ENCODE results near the gene DES. TPM values are rescaled to one million over a fixed set of nuclear protein-coding genes. Genes with fewer than 3 reads are reported as not detected.

DES gene
- total and polyA plus RNA-seq, 2 experiments from 2014 or later: 1.3 to 2.0 TPM

- TF ChIP-seq REST (IDR thresholded peaks at IDR 0.05; ENCODE audit: unreplicated experiment): no peak
- no peak for TF ChIP-seq EZH2phosphoT487 (IDR thresholded peaks at IDR 0.05; ENCODE audit: unreplicated experiment)
- no peak for TF ChIP-seq POLR2AphosphoS5 (IDR thresholded peaks at IDR 0.05; ENCODE audit: low read depth)
- no peak for TF ChIP-seq ETS1 (IDR thresholded peaks at IDR 0.05)
- no peak for TF ChIP-seq CTCF (conservative IDR thresholded peaks at IDR 0.05; ENCODE audit: low read depth in 2 of 2)
- TF ChIP-seq ZNF331 (CRISPR knock-in tag; IDR thresholded peaks at IDR 0.05; ENCODE audit: low read depth): no peak
- TF ChIP-seq JUNB (IDR thresholded peaks at IDR 0.05; ENCODE audit: unreplicated experiment): no peak
- no peak for TF ChIP-seq CREB1 (CRISPR knock-in tag; IDR thresholded peaks at IDR 0.05; ENCODE audit: low read depth)
- TF ChIP-seq ZNF114 (CRISPR knock-in tag; IDR thresholded peaks at IDR 0.05): no peak
- no peak for TF ChIP-seq STAT1 (IDR thresholded peaks at IDR 0.05; ENCODE audit: unreplicated experiment)
These were observed 1.2 kb upstream of the DES start (continued) for GRCh38 chr2:219416938-219417337.

DNA sequence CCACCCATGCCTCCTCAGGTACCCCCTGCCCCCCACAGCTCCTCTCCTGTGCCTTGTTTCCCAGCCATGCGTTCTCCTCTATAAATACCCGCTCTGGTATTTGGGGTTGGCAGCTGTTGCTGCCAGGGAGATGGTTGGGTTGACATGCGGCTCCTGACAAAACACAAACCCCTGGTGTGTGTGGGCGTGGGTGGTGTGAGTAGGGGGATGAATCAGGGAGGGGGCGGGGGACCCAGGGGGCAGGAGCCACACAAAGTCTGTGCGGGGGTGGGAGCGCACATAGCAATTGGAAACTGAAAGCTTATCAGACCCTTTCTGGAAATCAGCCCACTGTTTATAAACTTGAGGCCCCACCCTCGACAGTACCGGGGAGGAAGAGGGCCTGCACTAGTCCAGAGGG is 803 bp upstream of the DES start:
- H3K4me3 ChIP-seq: no peak overlapping the region
- H4K20me1 ChIP-seq (replicated peaks; ENCODE audit: insufficient read depth): no peaks in the 10 kb centered on the region
- no peaks in the 10 kb centered on the region for H3K79me2 ChIP-seq (replicated peaks; ENCODE audit: insufficient read depth)
- peaks cover 28% of the 10 kb centered on the region for H3K4me1 ChIP-seq (ENCODE audit: insufficient read depth)
- peaks cover 24% of the 10 kb centered on the region for H3K4me1 Mint-ChIP-seq
- H3K4me3 Mint-ChIP-seq: no peak overlapping the region
- no peak overlapping the region for H3K4me2 ChIP-seq
- no peak for ATAC-seq
- H3K9me3 Mint-ChIP-seq: peaks cover under 1% of the 10 kb centered on the region; the same call in 2 of the 3 replicates
- no peak overlapping the region for H3K27ac Mint-ChIP-seq
- 0 out of 2 replicates have a peak, but pooled peaks cover 3% of the 10 kb centered on the region for H3K9me2 ChIP-seq (ENCODE audit: insufficient read depth)
- peaks cover 41% of the 10 kb centered on the region for H3K27me3 Mint-ChIP-seq (ENCODE audit: insufficient read depth, low read depth, poor library complexity)
- H3K27me3 ChIP-seq (ENCODE audit: insufficient read depth): peaks cover 47% of the 10 kb centered on the region
- H3F3A ChIP-seq (replicated peaks; ENCODE audit: low read depth): 0 out of 2 replicates have a peak, but pooled peaks cover 8% of the 10 kb centered on the region
- no peak overlapping the region for H2AFZ ChIP-seq
- no peak for DNase-seq (ENCODE audit: low spot score)
- H3K27ac ChIP-seq (ENCODE audit: low read depth): no peak overlapping the region
- no peaks in the 10 kb centered on the region for H3K36me3 ChIP-seq (ENCODE audit: insufficient read depth)
- H3K36me3 Mint-ChIP-seq (ENCODE audit: low read depth): no peaks in the 10 kb centered on the region
- TF ChIP-seq NANOG (IDR thresholded peaks at IDR 0.05; ENCODE audit: borderline replicate concordance) (no peak), STAT1 (IDR thresholded peaks at IDR 0.05; ENCODE audit: unreplicated experiment) (no peak), JUNB (IDR thresholded peaks at IDR 0.05; ENCODE audit: unreplicated experiment) (no peak)
- TF ChIP-seq, protein P1, sequence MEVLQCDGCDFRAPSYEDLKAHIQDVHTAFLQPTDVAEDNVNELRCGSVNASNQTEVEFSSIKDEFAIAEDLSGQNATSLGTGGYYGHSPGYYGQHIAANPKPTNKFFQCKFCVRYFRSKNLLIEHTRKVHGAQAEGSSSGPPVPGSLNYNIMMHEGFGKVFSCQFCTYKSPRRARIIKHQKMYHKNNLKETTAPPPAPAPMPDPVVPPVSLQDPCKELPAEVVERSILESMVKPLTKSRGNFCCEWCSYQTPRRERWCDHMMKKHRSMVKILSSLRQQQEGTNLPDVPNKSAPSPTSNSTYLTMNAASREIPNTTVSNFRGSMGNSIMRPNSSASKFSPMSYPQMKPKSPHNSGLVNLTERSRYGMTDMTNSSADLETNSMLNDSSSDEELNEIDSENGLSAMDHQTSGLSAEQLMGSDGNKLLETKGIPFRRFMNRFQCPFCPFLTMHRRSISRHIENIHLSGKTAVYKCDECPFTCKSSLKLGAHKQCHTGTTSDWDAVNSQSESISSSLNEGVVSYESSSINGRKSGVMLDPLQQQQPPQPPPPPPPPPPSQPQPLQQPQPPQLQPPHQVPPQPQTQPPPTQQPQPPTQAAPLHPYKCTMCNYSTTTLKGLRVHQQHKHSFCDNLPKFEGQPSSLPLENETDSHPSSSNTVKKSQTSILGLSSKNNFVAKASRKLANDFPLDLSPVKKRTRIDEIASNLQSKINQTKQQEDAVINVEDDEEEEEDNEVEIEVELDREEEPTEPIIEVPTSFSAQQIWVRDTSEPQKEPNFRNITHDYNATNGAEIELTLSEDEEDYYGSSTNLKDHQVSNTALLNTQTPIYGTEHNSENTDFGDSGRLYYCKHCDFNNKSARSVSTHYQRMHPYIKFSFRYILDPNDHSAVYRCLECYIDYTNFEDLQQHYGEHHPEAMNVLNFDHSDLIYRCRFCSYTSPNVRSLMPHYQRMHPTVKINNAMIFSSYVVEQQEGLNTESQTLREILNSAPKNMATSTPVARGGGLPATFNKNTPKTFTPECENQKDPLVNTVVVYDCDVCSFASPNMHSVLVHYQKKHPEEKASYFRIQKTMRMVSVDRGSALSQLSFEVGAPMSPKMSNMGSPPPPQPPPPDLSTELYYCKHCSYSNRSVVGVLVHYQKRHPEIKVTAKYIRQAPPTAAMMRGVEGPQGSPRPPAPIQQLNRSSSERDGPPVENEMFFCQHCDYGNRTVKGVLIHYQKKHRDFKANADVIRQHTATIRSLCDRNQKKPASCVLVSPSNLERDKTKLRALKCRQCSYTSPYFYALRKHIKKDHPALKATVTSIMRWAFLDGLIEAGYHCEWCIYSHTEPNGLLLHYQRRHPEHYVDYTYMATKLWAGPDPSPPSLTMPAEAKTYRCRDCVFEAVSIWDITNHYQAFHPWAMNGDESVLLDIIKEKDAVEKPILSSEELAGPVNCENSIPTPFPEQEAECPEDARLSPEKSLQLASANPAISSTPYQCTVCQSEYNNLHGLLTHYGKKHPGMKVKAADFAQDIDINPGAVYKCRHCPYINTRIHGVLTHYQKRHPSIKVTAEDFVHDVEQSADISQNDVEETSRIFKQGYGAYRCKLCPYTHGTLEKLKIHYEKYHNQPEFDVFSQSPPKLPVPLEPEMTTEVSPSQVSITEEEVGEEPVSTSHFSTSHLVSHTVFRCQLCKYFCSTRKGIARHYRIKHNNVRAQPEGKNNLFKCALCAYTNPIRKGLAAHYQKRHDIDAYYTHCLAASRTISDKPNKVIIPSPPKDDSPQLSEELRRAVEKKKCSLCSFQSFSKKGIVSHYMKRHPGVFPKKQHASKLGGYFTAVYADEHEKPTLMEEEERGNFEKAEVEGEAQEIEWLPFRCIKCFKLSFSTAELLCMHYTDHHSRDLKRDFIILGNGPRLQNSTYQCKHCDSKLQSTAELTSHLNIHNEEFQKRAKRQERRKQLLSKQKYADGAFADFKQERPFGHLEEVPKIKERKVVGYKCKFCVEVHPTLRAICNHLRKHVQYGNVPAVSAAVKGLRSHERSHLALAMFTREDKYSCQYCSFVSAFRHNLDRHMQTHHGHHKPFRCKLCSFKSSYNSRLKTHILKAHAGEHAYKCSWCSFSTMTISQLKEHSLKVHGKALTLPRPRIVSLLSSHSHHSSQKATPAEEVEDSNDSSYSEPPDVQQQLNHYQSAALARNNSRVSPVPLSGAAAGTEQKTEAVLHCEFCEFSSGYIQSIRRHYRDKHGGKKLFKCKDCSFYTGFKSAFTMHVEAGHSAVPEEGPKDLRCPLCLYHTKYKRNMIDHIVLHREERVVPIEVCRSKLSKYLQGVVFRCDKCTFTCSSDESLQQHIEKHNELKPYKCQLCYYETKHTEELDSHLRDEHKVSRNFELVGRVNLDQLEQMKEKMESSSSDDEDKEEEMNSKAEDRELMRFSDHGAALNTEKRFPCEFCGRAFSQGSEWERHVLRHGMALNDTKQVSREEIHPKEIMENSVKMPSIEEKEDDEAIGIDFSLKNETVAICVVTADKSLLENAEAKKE (CRISPR knock-in tag; IDR thresholded peaks at IDR 0.05): no peak
